ENCODE measurements around the gene ANO1.

DNA sequence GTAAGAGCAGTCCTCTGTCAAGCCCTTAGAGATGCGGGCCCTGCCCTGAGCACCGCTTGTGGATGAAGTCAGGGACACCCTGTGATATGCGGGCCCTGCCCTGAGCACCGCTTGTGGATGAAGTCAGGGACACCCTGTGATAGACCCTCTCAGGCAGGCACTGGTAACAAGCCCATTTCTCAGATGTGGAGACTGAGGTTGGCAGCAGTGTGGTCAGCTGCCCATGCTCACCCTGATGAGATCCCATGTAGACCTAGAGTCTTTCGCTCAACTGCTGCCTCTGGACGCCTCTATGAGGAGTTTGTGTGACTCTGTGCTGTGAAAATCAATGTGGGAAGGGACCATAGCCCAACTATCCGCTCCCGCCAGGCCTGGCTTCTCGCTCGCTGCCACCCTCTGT lies 66.1 kb downstream of the ANO1 start:
- TF ChIP-seq, protein P1, sequence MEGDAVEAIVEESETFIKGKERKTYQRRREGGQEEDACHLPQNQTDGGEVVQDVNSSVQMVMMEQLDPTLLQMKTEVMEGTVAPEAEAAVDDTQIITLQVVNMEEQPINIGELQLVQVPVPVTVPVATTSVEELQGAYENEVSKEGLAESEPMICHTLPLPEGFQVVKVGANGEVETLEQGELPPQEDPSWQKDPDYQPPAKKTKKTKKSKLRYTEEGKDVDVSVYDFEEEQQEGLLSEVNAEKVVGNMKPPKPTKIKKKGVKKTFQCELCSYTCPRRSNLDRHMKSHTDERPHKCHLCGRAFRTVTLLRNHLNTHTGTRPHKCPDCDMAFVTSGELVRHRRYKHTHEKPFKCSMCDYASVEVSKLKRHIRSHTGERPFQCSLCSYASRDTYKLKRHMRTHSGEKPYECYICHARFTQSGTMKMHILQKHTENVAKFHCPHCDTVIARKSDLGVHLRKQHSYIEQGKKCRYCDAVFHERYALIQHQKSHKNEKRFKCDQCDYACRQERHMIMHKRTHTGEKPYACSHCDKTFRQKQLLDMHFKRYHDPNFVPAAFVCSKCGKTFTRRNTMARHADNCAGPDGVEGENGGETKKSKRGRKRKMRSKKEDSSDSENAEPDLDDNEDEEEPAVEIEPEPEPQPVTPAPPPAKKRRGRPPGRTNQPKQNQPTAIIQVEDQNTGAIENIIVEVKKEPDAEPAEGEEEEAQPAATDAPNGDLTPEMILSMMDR (IDR thresholded peaks at IDR 0.05): no peak
- no peak for TF ChIP-seq POLR2A (IDR thresholded peaks at IDR 0.05)
